T-helper 9 cell (primary cell): ENCODE measurements around the gene NOXA1.
"Not testable (repeated sequence)": the region's sequence is repeated elsewhere in the genome, so short reads cannot be mapped to it uniquely, and the experiment has no call there.

Experiments
- DNase-seq: peaks from one replicate; pipeline ENCODE4 v3.0.0-alpha.2; 2020
- total RNA-seq, 2 donors: gene quantifications; one replicate each; lab custom pipeline; 2026; lab: John Stamatoyannopoulos, UW

Gene NOXA1, protein sequence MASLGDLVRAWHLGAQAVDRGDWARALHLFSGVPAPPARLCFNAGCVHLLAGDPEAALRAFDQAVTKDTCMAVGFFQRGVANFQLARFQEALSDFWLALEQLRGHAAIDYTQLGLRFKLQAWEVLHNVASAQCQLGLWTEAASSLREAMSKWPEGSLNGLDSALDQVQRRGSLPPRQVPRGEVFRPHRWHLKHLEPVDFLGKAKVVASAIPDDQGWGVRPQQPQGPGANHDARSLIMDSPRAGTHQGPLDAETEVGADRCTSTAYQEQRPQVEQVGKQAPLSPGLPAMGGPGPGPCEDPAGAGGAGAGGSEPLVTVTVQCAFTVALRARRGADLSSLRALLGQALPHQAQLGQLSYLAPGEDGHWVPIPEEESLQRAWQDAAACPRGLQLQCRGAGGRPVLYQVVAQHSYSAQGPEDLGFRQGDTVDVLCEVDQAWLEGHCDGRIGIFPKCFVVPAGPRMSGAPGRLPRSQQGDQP
- total RNA-seq = 5.7 to 9.9 reads per million in 2 donors

GRCh38 chr9:137422604-137423513 lies at the start of gene NOXA1, which contains the start of gene EXD3:
Gene NOXA1, plus strand, starts transcription at chr9:137423393. Its CDS starts 137 bp downstream, at chr9:137423530.
Gene EXD3, minus strand, starts transcription at chr9:137423162. Its CDS starts 27,805 bp downstream, at chr9:137395357.
- DNase-seq = peak; percentile 95

DNA sequence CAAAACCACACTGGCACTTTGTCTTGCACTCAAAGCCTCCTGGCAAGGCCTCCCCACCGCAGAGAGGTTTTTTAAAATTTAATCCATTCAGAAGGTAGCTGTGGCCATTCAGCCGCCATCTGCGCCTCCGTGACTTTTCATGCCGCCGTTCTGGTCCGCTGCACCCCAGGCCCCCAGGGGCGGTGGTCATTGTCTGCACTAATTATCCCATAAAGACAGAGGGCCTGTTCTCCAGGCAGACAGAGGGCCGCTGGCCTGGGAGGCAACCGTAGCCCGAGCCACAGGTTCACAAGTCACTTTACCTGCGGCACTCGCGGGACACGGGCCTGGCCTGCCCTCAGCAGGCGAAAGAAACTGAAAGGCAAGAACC lies 49.6 kb upstream of the NOXA1 start:
- DNase-seq = no peak

GRCh38 chr9:137374131-137374845 lies 48.9 kb upstream of the NOXA1 start:
- no peak for DNase-seq

GRCh38 chr9:137375321-137376058 lies 47.7 kb upstream of the NOXA1 start:
- no peak for DNase-seq

- DNase-seq = no peak
Measured at GRCh38 chr9:137376386-137376785, 46.8 kb upstream of the NOXA1 start.

DNA sequence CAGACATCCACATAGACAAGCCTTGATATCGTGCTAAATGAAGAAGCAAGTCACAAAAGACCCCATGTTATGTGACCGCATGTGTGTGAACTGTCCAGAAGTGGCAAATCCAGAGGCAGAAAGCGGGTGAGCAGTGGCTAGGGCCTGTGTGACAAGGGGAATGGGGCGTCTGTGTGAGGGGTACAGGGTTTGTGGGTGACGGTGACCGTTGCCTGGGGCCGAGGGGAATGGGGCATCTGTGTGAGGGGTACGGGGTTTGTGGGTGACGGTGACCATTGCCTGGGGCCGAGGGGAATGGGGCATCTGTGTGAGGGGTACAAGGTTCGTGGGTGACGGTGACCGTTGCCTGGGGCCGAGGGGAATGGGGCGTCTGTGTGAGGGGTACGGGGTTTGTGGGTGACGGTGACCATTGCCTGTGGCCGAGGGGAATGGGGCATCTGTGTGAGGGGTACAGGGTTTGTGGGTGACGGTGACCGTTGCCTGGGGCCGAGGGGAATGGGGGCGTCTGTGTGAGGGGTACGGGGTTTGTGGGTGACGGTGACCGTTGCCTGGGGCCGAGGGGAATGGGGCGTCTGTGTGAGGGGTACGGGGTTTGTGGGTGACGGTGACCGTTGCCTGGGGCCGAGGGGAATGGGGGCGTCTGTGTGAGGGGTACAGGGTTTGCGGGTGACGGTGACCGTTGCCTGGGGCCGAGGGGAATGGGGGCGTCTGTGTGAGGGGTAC lies 44.3 kb upstream of the NOXA1 start:
- DNase-seq = not testable (repeated sequence)

DNA sequence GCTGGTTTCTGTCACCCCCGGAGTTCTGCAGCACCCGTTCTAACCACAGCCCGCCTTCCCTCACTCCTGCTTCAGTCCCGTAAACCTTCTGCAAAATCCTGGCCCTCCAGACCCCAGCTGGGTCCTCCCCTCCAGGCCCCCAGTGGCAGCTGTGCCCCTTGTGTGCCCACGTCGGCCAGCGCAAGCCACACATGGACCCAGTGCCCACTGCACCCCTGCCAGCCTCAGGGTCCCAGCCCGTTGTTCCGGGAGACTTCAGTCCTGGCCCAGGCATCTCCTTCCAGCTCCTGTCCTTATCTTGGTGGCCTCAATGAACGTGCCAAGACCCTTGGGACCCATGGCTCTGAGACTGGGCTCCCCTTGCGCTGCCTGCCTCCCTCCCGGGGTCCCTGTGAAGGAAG lies 43.4 kb upstream of the NOXA1 start:
- DNase-seq = no peak

GRCh38 chr9:137380171-137380570 lies 43.0 kb upstream of the NOXA1 start:
- no peak for DNase-seq

- DNase-seq = no peak
Measured at GRCh38 chr9:137380606-137381005, 42.6 kb upstream of the NOXA1 start.

- no peak for DNase-seq
Measured at GRCh38 chr9:137381501-137382443, 41.4 kb upstream of the NOXA1 start.

DNA sequence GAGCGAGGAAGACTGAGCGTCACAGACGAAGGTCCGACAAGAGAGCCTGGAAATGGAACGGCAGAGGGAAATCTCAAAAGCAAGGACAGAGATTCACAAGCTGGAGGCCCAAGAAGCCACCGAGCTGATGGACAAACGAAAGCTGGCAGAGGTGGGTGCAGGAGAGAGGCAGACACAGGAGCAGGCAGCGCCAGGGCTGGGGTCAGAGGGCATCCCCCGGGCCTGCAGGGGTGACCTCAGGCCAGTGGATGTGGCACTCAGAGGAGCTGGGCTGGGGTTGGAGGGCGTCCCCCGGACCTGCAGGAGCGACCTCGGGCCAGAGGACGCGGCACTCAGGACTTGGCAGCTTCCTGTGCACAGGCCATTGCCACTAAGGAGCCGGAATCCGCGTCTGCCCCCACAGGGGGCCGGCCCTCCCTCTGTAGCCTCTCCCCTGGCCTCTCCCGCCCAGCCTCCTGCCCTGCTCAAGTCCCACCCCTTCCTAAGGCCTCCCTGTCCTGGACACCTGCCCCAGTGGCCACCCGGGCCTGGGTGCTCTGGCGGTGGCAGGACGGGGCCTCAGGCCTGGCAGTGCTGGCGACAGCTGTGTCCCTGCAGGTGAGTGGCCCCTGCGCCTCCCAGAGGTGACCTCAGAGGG lies 40.6 kb upstream of the NOXA1 start:
- no peak for DNase-seq

DNA sequence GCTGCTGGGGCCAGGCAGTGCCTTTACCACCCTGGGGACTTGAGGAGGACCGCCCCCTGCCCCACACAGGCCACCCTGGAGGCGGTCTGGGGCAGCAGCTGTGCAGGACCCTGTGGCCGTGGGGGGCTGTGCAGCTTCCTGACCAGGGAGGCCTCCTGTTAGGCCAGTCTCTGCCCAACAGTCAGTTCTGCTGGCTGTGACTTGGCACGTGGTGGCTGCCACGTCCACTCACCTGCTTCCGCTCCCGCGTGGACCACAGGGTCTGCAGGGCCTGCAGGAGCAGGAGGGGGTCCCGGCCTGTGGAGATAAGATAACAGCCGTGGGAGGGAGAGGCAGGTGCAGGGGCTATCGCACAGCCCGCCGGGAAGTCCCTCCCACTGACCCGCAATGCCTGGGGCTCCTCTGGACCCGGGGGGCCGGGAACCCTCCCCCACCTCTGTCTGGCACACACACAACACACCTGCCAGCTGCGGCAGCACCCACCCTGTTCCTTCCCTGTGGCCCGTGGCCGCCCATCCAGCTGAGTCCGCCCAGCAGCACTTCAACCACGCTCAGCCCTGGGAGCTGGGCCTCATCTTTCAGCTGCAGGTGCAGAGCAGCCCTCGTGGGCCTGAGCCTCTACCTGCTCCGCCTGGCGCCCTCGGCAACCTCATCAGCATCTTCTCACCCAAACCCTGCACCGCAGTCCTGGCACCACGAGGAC lies 40.0 kb upstream of the NOXA1 start:
- no peak for DNase-seq

- no peak for DNase-seq
Measured at GRCh38 chr9:137383784-137384756, 39.1 kb upstream of the NOXA1 start.

DNA sequence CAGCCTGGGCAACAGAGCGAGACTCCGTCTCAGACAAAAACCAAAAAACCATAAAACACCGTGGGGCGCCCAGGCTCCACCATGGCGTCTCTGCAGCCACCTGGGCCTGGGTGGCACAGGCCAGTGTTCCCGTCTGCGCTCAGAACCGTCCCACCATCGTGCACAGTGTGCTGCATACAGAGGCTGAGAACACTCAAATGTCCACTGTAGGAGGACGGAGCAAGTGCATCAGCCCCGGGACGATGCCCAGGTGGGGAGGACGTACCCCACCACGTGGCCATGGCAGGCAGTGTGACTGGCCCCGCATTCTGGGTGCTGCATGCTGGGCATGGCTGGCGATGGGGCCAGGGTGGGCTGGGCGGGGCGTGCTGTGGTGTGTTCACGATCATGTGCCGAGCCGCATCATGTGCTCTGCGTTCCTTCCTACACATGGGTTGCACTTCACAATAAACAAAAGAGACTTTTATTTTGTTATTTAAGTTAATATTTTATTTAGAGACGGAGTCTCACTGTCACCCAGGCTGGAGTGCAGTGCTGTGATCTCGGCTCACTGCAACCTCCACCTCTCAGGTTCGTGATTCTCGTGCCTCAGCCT lies 38.0 kb upstream of the NOXA1 start:
- no peak for DNase-seq

- not testable (repeated sequence) for DNase-seq
Measured at GRCh38 chr9:137386507-137387113, 36.6 kb upstream of the NOXA1 start.

- DNase-seq = no peak
Measured at GRCh38 chr9:137387114-137387890, 35.9 kb upstream of the NOXA1 start.
